GM12801 (cell line): ENCODE results near the gene GNS.

Experiments used
- TF ChIP-seq, protein P1 (sequence below): IDR thresholded peaks from one replicate; pipeline ENCODE4 v1.5.1; 2011; ENCODE audit warnings: control low read depth; ENCODE audit not compliant: insufficient read length; ENCODE audit errors: extremely low read depth

GNS gene

GRCh38 chr12:64759035-64759894 is at the start of gene GNS:
TSS of gene GNS (minus strand) at chr12:64759406. CDS start at chr12:64759276, 130 bp downstream.
- TF ChIP-seq, protein P1, sequence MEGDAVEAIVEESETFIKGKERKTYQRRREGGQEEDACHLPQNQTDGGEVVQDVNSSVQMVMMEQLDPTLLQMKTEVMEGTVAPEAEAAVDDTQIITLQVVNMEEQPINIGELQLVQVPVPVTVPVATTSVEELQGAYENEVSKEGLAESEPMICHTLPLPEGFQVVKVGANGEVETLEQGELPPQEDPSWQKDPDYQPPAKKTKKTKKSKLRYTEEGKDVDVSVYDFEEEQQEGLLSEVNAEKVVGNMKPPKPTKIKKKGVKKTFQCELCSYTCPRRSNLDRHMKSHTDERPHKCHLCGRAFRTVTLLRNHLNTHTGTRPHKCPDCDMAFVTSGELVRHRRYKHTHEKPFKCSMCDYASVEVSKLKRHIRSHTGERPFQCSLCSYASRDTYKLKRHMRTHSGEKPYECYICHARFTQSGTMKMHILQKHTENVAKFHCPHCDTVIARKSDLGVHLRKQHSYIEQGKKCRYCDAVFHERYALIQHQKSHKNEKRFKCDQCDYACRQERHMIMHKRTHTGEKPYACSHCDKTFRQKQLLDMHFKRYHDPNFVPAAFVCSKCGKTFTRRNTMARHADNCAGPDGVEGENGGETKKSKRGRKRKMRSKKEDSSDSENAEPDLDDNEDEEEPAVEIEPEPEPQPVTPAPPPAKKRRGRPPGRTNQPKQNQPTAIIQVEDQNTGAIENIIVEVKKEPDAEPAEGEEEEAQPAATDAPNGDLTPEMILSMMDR: no peak

- TF ChIP-seq, protein P1: no peak
Observed at GRCh38 chr12:64808110-64808509, 48.9 kb upstream of the GNS start.

DNA sequence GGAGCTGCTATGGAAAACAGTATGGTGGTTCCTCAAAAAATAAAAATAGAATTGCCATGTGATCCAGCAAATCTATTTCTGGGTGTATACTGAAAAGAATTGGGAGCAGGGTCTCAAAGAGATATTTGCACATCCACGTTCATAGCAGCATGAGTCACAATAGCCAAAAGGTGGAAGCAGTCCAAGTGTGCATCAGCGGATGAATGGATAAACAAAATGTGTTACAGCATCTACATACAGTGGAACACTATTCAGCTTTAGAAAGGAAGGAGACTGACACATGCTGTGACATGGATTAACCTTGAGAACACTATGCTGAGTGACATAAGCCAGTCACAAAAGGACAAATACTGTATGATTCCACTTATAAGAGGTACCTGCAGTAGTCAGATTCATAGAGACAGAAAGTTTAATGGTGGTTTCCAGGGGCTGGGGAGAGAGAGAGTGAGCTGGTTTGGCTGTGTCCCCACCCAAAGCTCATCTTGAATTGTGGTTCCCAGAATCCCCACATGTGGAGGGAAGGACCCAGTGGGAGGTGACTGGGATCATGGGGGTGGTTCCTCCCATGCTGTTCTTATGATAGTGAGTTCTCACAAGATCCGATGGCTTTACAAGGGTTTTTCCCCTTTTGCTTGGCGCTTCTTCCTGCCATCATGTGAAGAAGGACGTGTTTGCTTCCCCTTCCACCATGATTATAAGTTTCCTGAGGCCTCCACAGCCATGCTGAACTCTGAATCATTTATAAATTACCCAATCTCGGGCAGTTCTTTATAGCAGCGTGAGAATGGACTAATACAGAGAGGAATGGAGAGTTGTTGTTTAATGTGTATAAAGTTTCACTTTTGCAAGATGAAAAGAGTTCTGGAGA is 47.6 kb upstream of the GNS start:
- TF ChIP-seq, protein P1: no peak

GRCh38 chr12:64806173-64806572 is 47.0 kb upstream of the GNS start:
- TF ChIP-seq, protein P1: no peak

GRCh38 chr12:64801381-64801780 is 42.2 kb upstream of the GNS start:
- TF ChIP-seq, protein P1: no peak

DNA sequence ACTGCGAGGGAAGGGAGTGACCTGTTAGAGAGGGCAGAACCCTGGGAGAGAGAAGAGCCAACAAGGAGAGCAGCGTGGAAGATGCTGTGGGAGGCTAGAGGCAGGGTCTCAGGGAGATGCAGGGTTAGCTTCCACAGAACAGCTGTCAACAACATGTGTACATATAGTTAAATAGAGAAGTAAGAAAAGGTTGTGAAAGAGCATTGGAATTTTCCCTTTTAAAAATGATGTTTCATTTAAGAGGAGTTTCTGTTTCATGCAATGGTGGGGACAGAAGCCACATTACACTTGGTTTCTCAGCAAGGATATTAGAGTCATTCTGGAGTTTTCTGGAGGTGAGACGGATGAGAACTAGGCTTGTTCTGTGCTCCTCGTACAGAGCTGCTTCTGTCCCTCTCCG is 41.4 kb upstream of the GNS start:
- TF ChIP-seq, protein P1: no peak

DNA sequence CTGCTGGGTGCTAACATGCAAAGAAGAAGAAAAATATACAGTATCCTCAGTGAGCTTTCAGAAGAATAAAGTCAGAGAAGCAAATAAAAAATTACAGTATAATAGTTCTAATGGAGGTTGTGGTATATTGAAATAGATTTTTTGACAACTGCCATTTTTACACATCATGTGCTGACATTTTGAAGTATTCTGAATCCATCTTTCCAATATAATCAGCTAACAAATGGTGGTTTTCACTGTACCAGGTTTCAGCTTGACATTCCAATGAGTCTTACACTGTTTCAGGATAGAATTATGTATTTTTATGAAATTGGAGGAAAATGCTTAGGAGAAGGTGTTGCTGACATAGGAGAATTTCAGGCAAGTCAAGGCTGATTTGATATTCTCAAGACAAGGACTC is 39.0 kb upstream of the GNS start:
- TF ChIP-seq, protein P1: no peak
